HFF-Myc (cell line): ENCODE measurements around the gene SERGEF.

ENCODE experiments used
- DNase-seq: peaks from one replicate; pipeline ENCODE4 v3.0.0-alpha.2; 2011; ENCODE audit warnings: low read depth; ENCODE audit errors: extremely low read depth
- H3K4me3 ChIP-seq: replicated peaks from 2 replicates; pipeline ENCODE4 v1.5.1; 2011; ENCODE audit warnings: low read depth, mild to moderate bottlenecking, control low read depth, low read length
- TF ChIP-seq, protein P1 (sequence below): IDR thresholded peaks from 2 replicates; pipeline ENCODE4 v1.5.1; 2012; ENCODE audit warnings: mild to moderate bottlenecking, low read depth, low read length, control low read depth; ENCODE audit errors: missing control alignments

Gene SERGEF

DNA sequence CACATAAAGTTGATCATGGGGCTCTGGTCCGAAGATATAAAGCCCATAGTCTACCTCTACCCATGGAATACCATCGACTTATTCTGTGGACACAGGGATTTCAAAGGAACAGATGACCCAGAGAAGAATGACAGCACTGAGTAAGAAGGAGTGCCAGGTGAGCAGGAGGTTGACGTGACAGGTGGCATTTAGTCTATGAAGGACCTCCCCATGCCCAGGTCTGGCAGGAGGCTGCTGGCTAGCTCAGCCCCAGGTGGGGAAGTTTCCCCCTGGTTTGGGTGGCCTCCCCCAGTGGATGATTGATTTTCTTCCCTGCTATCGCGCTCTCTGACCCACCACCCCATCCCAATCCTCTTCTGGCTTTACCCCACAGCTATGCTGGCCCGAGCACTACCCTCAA, 239.2 kb downstream of the SERGEF start:
- no peak for DNase-seq
- TF ChIP-seq, protein P1, sequence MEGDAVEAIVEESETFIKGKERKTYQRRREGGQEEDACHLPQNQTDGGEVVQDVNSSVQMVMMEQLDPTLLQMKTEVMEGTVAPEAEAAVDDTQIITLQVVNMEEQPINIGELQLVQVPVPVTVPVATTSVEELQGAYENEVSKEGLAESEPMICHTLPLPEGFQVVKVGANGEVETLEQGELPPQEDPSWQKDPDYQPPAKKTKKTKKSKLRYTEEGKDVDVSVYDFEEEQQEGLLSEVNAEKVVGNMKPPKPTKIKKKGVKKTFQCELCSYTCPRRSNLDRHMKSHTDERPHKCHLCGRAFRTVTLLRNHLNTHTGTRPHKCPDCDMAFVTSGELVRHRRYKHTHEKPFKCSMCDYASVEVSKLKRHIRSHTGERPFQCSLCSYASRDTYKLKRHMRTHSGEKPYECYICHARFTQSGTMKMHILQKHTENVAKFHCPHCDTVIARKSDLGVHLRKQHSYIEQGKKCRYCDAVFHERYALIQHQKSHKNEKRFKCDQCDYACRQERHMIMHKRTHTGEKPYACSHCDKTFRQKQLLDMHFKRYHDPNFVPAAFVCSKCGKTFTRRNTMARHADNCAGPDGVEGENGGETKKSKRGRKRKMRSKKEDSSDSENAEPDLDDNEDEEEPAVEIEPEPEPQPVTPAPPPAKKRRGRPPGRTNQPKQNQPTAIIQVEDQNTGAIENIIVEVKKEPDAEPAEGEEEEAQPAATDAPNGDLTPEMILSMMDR = no peak
- no peak overlapping the region for H3K4me3 ChIP-seq

DNA sequence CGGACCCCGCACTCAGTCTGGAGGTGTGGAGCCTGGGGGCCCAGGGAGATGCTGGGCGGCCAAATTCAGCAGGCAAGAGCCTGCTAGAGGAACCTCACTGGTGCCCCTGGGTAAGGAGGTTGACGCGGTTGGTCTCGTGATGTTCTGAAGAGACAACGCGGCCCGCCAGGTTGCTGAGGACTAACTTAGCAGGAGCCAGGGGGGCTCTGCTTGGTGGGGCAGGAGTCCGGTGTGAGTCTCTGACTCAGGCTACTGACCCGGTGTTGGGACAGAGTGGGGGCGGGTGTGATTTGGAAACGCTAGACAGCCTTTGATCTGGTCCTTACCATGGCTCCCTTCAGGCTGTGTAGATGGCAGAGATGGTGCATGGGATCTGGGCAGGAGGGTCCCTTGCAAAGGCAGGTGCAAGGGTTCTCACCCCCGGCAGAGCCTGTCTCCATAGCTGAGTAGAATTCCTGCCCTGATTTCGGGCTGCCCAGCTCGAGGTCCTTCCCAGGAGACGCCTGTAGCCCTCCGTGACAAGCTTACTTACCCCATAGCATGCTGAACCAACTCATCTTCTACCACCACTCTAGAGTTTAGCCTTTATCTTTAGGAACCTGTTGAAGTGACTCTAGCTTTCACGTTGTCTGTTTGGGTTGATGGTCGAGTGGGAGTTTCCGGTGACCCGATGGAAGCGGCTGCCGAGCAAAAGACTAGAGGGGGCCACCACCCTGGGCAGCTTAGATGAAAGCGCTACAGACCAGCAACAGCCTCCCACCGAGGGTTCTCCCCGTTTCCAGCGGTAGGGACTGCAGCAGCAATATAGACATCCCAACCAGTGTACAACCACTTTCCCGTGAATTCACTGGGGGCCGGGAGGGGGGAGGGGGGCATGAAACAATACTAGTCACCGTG, 239.9 kb downstream of the SERGEF start:
- TF ChIP-seq, protein P1 = no peak
- no peak overlapping the region for H3K4me3 ChIP-seq
- DNase-seq = no peak

DNA sequence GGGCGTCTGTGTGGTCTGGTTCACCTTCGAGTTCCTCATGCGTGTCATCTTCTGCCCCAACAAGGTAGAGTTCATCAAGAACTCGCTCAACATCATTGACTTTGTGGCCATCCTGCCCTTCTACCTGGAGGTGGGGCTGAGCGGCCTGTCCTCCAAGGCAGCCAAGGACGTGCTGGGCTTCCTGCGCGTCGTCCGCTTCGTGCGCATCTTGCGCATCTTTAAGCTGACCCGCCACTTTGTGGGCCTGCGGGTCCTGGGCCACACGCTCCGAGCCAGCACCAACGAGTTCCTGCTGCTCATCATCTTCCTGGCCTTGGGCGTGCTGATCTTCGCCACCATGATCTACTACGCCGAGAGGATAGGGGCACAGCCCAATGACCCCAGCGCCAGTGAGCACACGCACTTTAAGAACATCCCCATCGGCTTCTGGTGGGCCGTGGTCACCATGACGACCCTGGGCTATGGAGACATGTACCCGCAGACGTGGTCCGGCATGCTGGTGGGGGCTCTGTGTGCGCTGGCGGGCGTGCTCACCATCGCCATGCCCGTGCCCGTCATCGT, 240.9 kb downstream of the SERGEF start:
- no peak for DNase-seq
- TF ChIP-seq, protein P1 = no peak
- H3K4me3 ChIP-seq = no peak overlapping the region

DNA sequence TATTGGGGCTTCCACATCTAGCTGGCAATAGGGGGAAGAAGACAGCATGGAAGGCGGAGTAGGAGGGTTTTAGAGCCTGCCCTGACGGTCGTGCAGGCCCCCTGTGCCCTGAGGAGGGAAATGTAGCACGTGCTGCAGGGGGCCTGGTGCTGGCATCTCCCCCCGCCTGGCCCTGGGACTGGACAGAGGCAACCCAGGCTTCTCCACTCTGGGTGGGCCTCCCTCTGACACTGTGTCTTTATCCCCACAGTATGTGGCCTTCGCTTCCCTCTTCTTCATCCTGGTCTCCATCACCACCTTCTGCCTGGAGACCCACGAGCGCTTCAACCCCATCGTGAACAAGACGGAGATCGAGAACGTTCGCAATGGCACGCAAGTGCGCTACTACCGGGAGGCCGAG, 241.4 kb downstream of the SERGEF start:
- no peak overlapping the region for H3K4me3 ChIP-seq
- TF ChIP-seq, protein P1 = no peak
- DNase-seq = no peak

DNA sequence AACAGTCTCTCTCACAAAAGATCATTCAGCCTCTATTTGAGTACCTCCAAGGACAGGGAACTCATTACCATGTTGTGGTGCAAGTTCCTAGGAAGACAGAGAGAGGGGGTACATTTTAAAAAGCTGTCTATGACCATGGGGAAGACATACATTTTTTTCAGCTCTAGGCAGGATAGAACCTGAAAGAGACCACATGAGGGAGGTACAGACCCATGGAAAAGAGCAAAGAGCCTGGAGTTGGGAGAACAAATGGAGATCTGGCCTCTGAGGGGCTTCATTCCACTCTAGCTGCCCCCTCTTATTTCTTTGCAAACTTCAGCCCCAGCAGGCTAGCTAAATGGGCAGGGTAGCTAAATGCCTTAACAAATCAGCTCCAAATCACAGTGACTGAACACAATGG, 241.9 kb downstream of the SERGEF start:
- H3K4me3 ChIP-seq = no peak overlapping the region
- DNase-seq = no peak
- TF ChIP-seq, protein P1 = peak; percentile 21

DNA sequence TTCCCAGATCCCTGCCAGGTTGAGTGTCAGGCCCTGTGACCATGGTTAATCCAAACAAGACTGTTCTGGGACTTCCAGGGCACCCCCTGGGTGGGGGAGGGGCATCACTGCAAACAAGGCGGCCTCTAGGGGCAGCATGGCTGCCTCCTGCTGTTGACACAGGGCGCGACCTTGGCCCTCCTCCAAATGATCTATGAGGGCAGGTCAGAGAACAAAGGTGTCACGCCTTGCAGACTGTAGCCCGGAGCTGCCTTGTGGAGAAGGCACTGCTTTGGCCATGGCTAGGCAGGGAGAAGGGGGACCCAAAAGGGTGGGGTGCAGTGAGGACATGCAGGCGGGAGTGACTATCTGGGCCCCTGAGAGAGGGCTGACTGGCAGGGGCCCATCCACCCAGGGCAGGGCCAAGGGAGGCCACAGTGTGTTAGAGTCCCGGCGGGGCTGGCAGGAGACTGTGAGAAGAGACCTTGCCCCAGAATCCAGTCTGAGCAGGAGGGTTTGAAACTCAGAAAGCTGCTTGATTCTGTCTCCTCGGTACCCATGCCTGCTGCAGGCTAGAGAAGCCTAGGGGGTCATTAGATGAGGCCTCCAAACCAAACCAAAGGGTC, 242.7 kb downstream of the SERGEF start:
- no peak overlapping the region for H3K4me3 ChIP-seq
- no peak for DNase-seq
- TF ChIP-seq, protein P1 = peak; percentile 23
